ENCODE measurements around the gene ABCC6. TPM values are rescaled to one million over a fixed set of nuclear protein-coding genes. Genes with fewer than 3 reads are reported as not detected.

ABCC6 gene
- total RNA-seq, 3 donors from 2014 or later (not counting 1 experiment from before 2014, with no cell fraction given), result 0.16 to 0.25 TPM; not detected in 1

DNA sequence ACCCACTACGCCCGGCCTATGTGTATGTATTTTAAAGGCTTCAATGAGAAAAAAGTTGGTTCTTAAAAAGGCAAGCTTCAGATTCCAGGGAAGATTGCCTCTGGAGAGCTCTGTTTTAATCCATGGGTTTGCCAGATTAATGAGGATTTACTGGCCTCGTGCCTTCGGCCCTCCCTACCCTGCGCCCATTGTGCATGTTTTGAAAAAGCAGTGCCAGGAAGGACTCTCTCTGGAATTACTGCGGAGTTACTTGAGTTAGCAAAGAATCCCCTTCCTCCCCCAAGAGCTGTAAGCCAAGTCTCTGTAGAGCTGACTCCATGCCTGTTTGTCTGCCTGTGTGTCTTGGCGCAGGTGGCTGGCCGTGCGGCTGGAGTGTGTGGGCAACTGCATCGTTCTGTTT, 98.9 kb downstream of the ABCC6 start:
- intact Hi-C loops (cut with micrococcal nuclease), result loop anchor here (10.0 kb wide), 1 partner anchor 700 kb away; no protein-coding TSS in a partner anchor
- no peak overlapping the region for H3K27ac Mint-ChIP-seq
- peaks cover 0 to 3% of the 10 kb centered on the region in 2 donors for H3K9me3 Mint-ChIP-seq

DNA sequence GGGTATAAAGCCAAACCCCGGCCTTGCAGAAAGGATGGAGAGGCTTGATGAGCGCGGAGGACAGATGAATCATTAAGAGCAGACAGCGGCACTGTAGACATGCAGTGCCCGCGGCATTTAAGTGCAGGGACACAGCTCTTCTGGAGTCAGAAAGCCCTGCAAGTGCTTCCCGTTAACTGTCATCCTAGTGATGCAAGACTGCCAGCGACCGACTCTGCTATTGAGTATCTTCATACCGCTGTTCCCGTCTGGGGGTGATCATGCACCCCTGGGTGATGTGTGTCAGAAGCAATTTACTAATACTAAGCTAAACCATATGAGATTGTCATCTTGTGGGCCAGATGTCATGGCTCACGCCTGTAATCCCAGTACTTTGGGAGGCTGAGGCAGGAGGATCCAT, 101.0 kb downstream of the ABCC6 start:
- Mint-ChIP-seq H3K27ac (no peak overlapping the region), H3K27me3 (ENCODE audit: low read depth in 2 of 2) (no peaks in the 10 kb centered on the region), H3K36me3 (peaks cover 15% of the 10 kb centered on the region), H3K9me3 (peaks cover 0 to 7% of the 10 kb centered on the region in 2 donors), H3K4me1 (peaks cover 24 to 26% of the 10 kb centered on the region in 2 donors), H3K4me3 (no peak overlapping the region)
- Histone ChIP-seq H3K4me1 (ENCODE audit: control insufficient read depth, insufficient read depth, low read length) (peaks cover 35% of the 10 kb centered on the region), H3K27me3 (ENCODE audit: control insufficient read depth, insufficient read depth, low read length) (no peaks in the 10 kb centered on the region), H3K4me3 (ENCODE audit: low read length) (no peak overlapping the region), H3K36me3 (ENCODE audit: control insufficient read depth, insufficient read depth, low read length) (peaks cover 37% of the 10 kb centered on the region), H3K9me3 (ENCODE audit: control insufficient read depth, insufficient read depth, low read length) (peaks cover 13% of the 10 kb centered on the region), H3K27ac (ENCODE audit: low read length) (no peak overlapping the region)
- ATAC-seq (no peak), DNase-seq (no peak)
- intact Hi-C loops (cut with micrococcal nuclease), result loop anchor here (10.0 kb wide), 1 partner anchor 697 kb away; no protein-coding TSS in a partner anchor
- 98% methylated on average over 12 of the region's 12 CpGs for WGBS (ENCODE audit: insufficient coverage)
- TF ChIP-seq, protein P1, sequence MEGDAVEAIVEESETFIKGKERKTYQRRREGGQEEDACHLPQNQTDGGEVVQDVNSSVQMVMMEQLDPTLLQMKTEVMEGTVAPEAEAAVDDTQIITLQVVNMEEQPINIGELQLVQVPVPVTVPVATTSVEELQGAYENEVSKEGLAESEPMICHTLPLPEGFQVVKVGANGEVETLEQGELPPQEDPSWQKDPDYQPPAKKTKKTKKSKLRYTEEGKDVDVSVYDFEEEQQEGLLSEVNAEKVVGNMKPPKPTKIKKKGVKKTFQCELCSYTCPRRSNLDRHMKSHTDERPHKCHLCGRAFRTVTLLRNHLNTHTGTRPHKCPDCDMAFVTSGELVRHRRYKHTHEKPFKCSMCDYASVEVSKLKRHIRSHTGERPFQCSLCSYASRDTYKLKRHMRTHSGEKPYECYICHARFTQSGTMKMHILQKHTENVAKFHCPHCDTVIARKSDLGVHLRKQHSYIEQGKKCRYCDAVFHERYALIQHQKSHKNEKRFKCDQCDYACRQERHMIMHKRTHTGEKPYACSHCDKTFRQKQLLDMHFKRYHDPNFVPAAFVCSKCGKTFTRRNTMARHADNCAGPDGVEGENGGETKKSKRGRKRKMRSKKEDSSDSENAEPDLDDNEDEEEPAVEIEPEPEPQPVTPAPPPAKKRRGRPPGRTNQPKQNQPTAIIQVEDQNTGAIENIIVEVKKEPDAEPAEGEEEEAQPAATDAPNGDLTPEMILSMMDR (IDR thresholded peaks at IDR 0.05), result no peak

More for the DNA sequence above, 98.9 kb downstream of the ABCC6 start:
- Histone ChIP-seq H3K9me3 (ENCODE audit: control insufficient read depth, insufficient read depth, low read length) (no peaks in the 10 kb centered on the region), H3K27ac (ENCODE audit: low read length) (no peak overlapping the region), H3K36me3 (ENCODE audit: control insufficient read depth, insufficient read depth, low read length) (peaks cover 32% of the 10 kb centered on the region), H3K4me1 (ENCODE audit: control insufficient read depth, insufficient read depth, low read length) (peaks cover 34% of the 10 kb centered on the region), H3K27me3 (ENCODE audit: control insufficient read depth, insufficient read depth, low read length) (no peaks in the 10 kb centered on the region), H3K4me3 (ENCODE audit: low read length) (no peak overlapping the region)
- DNase-seq (no peak), ATAC-seq (no peak)
- Mint-ChIP-seq H3K36me3 (peaks cover 8% of the 10 kb centered on the region), H3K4me3 (no peak overlapping the region), H3K4me1 (peaks cover 22 to 25% of the 10 kb centered on the region in 2 donors), H3K27me3 (ENCODE audit: low read depth in 2 of 2) (no peaks in the 10 kb centered on the region)
- TF ChIP-seq, protein P1 (IDR thresholded peaks at IDR 0.05), result no peak
- over 99% methylated on average over 10 of the region's 10 CpGs for WGBS (ENCODE audit: insufficient coverage)

DNA sequence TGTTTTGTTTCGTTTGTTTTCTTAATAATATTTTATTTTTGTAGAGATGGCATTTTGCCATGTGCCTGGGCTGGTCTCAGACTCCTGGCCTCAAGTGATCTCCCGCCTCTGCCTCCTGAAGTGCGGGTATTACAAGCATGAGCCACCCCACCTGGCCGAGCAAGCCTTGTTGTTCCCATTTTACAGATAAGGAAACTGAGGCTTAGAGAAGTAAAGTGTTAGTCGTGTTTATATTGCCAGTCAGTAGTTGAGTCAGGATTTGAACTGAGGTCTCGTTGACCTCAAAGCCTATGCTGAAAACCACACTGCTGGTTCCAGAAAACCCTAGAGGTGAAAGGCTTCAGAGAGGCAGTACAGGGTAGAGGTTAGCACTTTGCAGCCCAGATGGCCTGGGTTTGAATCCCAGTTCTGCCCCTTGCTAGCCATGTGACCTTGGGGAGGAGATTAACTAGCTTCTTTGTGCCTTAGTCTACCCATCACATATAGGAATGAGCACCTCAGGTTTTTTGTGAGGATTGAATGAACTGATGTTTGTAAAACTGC, 102.0 kb downstream of the ABCC6 start:
- Mint-ChIP-seq H3K36me3 (peaks cover 15% of the 10 kb centered on the region), H3K4me3 (no peak overlapping the region), H3K4me1 (peaks cover 24 to 26% of the 10 kb centered on the region in 2 donors), H3K9me3 (peaks cover 0 to 7% of the 10 kb centered on the region in 2 donors), H3K27me3 (ENCODE audit: low read depth in 2 of 2) (no peaks in the 10 kb centered on the region), H3K27ac (peak overlapping the region in 1 of 2 donors; percentile 72)
- WGBS (ENCODE audit: insufficient coverage), result 64% methylated on average over 5 of the region's 6 CpGs
- TF ChIP-seq, protein P1 (IDR thresholded peaks at IDR 0.05), result no peak
- intact Hi-C loops (cut with micrococcal nuclease), result loop anchor here (10.0 kb wide), 1 partner anchor 696 kb away; no protein-coding TSS in a partner anchor
- Histone ChIP-seq H3K36me3 (ENCODE audit: control insufficient read depth, insufficient read depth, low read length) (peaks cover 39% of the 10 kb centered on the region), H3K9me3 (ENCODE audit: control insufficient read depth, insufficient read depth, low read length) (peaks cover 15% of the 10 kb centered on the region), H3K4me1 (ENCODE audit: control insufficient read depth, insufficient read depth, low read length) (peaks cover 33% of the 10 kb centered on the region), H3K4me3 (ENCODE audit: low read length) (no peak overlapping the region), H3K27ac (ENCODE audit: low read length) (no peak overlapping the region), H3K27me3 (ENCODE audit: control insufficient read depth, insufficient read depth, low read length) (no peaks in the 10 kb centered on the region)
- DNase-seq (no peak), ATAC-seq (no peak)

All from natural killer cell (primary cell).